GM18868 (cell line): Measurements from ENCODE around the gene LEKR1.
A peak's percentile ranks its signal among the peaks of the same experiment; 100 is the strongest.

ENCODE experiments used
- ATAC-seq: cut with Tn5 transposase; IDR thresholded peaks from one replicate; pipeline ENCODE4 v1.9.1; 2021; ENCODE audit warnings: mild to moderate bottlenecking, moderate library complexity; ENCODE audit not compliant: unreplicated experiment

Gene LEKR1

GRCh38 chr3:156973954-156974353 is 147.8 kb downstream of the LEKR1 start:
- ATAC-seq, result no peak

- ATAC-seq, result no peak
These were observed 148.8 kb downstream of the LEKR1 start for GRCh38 chr3:156974931-156975330.

- no peak for ATAC-seq
These were observed 149.6 kb downstream of the LEKR1 start for GRCh38 chr3:156975721-156976120.

DNA sequence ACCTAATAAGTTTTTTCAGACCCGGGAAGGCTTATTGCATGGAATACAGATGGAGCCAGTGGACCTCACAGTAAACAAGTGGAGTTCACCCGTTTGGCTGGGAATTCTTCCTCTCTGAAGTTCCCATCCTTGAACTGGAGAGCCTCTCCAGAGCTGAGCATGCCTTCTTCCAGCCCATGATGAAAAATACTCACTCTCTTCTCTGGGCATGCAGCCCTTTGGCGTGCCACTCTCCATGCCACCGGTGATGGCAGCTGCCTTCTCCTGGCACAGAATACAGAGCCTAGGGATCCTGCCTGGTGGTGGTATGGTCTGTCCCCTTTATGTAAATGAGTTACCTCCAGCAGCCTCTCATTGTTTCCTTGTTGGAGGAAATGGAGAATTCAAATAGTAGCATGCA is 150.8 kb downstream of the LEKR1 start:
- ATAC-seq, result no peak

GRCh38 chr3:156978481-156978961 is 152.4 kb downstream of the LEKR1 start:
- ATAC-seq, result peak; percentile 95

- ATAC-seq, result no peak
These were observed 154.9 kb downstream of the LEKR1 start for GRCh38 chr3:156981005-156981404.

DNA sequence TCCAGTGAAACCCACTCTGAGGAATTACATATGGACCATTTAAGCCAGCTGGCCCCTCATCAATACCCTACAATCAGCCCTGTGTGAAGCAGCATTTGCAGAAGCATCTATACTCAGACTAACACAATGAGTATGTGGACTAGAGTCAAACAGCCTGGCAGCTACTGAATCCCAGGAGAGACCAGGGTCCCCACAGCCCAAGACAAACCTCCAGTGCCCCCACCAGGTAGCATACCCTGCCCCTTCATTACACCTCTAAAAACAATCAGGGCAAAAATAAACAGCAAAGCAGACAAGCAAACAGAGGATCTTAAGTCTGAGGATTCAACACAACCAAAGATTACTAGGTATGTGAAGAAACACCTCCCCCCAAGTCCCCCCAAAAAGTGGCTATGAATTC is 157.4 kb downstream of the LEKR1 start:
- ATAC-seq, result no peak

DNA sequence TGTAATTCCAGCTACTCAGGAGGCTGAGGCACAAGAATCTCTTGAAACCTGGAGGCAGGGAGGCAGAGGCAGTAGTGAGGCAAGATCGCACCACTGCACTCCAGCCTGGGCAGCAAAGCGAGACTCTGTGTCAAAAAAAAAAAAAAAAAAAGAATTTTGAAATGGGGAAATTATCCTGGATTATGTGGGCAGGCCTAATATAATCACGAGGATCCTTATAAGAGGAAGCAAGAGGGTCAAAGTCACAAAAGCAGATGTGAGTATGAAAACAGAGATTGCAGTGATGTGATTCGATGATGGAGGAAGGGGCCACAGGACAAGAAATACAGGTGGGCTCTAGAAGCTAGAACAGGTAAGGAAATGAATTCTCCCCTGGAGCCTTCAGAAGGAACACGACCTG is 159.6 kb downstream of the LEKR1 start:
- no peak for ATAC-seq

DNA sequence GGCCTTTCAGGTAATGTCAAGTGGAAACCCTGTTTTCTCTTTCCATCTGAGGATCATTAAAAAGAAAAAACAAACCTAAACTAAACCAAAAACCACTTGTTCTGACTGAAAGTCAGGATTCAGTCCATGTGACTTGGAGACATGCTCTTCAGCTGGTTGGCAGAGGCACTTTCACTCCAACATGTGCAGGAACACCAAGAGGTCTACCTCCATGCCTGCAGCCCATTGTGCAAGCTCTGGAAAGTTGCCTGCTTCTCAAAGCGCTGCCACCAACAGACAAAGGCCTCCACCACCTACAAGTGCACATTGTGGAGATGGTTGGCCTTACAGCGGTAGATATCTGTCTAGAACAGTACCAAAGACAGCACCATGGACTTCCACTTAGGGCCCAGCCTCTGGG is 161.8 kb downstream of the LEKR1 start:
- no peak for ATAC-seq

DNA sequence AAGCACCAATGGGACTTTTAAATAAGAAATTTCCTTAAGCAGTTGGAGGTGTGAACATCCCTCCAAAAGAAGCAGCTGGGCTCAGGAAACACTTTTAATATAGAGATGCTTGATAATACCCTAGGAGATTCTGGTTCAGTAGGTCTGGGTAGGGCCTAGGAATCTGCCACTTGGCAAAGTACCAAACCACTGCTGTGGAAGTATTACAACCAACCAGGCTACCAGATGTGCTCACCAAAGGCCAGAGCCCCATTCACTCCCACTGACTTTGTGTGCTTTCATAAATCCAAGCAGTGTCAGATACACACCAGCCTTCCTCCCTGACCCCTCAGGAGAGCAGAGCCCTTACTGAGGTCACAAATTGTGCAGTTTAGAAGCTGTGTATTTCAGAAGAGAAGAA is 171.2 kb downstream of the LEKR1 start:
- ATAC-seq, result no peak

GRCh38 chr3:157001221-157001957 is 175.2 kb downstream of the LEKR1 start:
- no peak for ATAC-seq

DNA sequence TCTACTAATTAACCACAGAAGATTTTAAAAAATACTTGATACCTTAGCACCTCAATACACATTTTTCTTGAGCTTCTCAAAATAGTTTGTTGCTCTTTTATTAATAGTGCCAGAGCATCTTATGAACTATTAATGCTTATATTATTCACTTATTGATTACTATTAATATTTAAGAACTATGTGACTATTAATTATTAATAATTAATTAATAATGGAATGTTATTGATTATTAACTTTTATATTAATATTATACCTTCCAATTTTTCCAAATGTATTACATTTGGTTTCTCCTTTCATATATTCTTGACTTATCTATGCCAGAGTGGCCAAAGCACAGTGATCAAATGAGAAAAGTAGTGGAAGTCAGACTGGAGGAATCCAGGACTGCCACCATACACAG is 195.5 kb downstream of the LEKR1 start:
- ATAC-seq, result no peak

- no peak for ATAC-seq
These were observed 197.1 kb downstream of the LEKR1 start for GRCh38 chr3:157023226-157023625.

DNA sequence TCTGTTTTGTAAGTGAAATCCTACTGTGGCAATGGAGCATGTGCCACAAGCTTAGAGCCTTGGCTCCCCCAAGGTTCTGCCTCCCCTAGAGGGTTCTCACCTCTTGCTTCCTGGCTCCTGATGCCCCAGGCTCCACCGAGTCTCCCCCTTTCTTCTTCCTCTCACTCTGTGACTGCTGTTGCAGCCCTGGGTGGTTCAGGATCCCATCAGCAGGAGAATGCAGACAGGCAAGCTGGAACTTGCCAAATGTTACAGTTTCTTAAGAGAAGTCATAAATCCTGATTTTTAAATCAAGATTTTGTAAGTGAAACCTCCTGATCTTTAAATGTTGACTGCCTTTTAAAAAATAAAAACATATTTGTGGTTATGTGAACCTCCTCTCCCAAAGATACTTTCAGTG is 199.9 kb downstream of the LEKR1 start:
- no peak for ATAC-seq

- no peak for ATAC-seq
These were observed 201.9 kb downstream of the LEKR1 start for GRCh38 chr3:157027861-157028745.

DNA sequence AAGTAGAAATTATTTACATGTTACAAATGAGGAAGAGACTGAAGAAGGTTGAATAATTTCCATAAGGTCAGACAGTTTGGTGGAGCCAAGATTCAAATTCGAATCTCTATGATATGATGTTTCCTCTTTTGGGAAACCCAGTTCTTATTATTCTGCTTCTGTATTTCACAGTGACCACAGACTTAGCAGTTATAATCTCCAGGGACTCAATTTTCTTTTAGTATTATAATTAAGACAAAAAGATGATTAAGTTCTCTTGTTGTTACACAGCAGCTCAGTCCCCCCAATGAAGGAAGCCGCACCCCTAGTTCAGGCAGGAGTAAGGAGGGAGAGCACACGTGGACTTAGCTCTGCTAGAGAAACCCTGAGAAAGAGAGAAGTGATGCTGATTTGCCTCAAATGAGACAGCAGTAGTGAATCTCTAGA is 203.2 kb downstream of the LEKR1 start:
- ATAC-seq, result no peak

GRCh38 chr3:157030712-157031111 is 204.6 kb downstream of the LEKR1 start:
- no peak for ATAC-seq

DNA sequence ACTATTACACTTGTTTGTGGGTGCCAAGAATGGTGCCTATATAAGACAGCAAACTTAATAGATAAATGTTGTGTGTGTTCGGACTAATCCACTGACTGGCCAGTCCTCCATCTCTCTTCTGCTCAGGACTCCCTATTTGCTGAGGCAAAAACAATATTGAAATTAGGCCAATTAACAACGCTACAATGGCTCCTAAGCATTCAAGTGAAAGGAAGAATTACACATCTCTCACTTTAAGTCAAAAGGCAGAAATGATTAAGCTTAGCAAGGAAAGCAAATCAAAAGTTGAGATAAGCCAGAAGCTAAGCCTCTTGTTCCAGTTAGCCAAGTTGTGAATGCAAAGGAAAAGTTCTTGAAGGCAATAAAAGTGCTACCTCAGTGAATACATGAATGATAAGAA is 206.8 kb downstream of the LEKR1 start:
- no peak for ATAC-seq

DNA sequence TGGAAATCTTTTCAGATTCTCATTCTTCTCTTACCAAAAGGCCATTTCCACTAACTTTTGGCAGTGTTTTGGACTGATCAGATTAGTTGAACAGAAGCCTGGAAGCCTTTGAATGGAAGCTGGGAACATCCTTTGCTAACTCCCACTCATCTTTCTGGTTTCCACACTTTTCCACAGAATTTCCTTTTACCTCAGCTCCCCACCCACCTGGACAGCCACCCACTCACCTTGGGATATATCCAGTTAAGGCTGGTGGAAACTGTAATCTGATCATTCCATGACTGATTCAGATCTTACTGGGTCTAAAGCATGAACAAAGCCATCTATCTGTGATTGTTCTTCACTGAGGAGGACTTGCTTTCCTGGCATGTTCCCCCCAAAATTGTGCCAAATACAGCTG is 214.3 kb downstream of the LEKR1 start:
- ATAC-seq, result no peak

- ATAC-seq, result no peak
These were observed 216.1 kb downstream of the LEKR1 start for GRCh38 chr3:157042226-157042625.

DNA sequence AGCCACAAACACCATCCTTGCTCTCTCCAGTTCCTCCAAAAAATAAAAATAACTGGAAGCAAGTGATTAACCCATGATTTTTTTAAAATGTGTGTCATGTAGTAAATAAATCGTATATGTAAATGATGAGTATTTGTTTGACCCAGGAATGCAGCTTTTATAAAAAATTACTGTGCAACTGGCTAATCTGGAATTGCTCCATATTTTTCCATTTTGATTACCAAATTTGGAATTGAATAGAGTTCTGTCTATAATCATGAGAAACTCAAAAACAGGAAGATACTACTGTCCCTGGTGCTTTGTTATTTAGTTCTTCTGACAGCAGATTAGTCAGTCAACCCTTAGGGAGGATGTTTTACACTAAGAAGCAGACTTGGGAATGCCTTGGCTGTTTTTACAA is 217.6 kb downstream of the LEKR1 start:
- no peak for ATAC-seq

DNA sequence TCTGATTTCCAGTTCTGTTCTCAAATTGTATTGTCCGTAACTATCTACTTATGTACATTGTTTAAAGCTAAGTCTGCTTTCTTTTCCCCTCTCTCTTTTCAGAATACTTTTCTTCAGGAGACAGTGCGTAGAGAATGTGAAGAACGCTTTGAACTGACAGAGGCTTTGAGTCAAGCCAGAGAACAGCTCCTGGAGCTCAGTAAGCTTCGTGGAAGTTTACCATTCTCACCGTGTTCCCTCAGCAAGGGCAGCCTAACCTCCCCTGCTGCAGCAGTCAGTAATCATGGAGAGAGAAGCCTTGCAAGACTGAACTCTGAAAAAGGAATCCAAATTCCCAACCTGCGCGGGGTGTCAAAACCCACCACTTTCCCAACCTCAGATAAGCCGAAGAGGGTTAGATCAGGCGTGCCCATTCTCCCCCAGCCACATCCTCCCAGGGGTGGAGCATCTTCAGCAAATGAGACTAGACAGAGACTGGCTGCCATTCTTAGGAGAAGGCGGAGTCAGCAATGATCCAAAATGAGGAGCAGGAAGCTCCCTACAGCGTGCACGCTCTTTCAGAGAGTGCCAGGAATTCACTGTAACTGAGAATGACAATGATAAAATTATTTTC is 219.2 kb downstream of the LEKR1 start:
- no peak for ATAC-seq
